Retinal pigment epithelial cell (primary cell): ENCODE data around the gene CRYBG3.

Source experiments
- DNase-seq: peaks from one replicate; pipeline ENCODE4 v3.0.0-alpha.2; 2010; ENCODE audit warnings: low read depth
- H3K4me3 ChIP-seq: 2 replicates; pipeline ENCODE4 v1.5.1; 2011; ENCODE audit warnings: mild to moderate bottlenecking, low read length, control low read depth, moderate library complexity
- TF ChIP-seq, protein P1 (sequence below): conservative IDR thresholded peaks from 2 replicates; pipeline ENCODE4 v1.5.1; 2011; ENCODE audit warnings: low read depth, low read length, control low read depth, inconsistent platforms

CRYBG3 gene

DNA sequence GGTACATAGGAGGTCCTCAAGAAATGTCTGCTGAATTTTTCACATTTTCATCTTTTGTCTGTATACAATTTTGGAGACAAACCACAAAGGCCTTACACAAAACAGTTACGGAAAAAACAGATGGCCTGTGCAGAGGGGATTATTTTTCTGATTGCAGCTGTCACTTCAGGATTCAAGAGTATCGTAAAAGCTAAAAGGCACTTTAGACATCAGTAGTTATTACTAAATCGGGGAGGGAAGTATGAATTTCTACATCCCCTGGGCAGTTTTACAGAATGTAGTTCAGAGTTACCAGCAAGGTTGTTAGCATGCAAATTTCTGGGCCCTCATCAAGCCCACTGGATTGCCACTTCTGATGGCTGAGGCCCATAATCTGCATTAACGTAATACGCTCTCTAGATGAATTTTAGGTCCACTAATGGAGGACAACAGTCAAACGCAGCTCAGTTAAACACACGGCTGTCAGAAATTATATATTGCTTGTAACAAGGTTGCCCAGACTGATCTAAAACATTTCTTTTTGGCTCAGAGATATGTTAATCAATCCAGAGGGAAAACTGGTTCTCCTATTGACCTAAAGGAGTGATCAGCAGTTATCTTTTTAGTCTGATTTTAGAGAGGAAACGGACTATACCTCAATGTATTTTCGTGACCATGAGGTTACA lies 149.3 kb downstream of the CRYBG3 start:
- peak overlapping the region; percentile 59 for H3K4me3 ChIP-seq
- no peak for DNase-seq
- TF ChIP-seq, protein P1, sequence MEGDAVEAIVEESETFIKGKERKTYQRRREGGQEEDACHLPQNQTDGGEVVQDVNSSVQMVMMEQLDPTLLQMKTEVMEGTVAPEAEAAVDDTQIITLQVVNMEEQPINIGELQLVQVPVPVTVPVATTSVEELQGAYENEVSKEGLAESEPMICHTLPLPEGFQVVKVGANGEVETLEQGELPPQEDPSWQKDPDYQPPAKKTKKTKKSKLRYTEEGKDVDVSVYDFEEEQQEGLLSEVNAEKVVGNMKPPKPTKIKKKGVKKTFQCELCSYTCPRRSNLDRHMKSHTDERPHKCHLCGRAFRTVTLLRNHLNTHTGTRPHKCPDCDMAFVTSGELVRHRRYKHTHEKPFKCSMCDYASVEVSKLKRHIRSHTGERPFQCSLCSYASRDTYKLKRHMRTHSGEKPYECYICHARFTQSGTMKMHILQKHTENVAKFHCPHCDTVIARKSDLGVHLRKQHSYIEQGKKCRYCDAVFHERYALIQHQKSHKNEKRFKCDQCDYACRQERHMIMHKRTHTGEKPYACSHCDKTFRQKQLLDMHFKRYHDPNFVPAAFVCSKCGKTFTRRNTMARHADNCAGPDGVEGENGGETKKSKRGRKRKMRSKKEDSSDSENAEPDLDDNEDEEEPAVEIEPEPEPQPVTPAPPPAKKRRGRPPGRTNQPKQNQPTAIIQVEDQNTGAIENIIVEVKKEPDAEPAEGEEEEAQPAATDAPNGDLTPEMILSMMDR: no peak

DNA sequence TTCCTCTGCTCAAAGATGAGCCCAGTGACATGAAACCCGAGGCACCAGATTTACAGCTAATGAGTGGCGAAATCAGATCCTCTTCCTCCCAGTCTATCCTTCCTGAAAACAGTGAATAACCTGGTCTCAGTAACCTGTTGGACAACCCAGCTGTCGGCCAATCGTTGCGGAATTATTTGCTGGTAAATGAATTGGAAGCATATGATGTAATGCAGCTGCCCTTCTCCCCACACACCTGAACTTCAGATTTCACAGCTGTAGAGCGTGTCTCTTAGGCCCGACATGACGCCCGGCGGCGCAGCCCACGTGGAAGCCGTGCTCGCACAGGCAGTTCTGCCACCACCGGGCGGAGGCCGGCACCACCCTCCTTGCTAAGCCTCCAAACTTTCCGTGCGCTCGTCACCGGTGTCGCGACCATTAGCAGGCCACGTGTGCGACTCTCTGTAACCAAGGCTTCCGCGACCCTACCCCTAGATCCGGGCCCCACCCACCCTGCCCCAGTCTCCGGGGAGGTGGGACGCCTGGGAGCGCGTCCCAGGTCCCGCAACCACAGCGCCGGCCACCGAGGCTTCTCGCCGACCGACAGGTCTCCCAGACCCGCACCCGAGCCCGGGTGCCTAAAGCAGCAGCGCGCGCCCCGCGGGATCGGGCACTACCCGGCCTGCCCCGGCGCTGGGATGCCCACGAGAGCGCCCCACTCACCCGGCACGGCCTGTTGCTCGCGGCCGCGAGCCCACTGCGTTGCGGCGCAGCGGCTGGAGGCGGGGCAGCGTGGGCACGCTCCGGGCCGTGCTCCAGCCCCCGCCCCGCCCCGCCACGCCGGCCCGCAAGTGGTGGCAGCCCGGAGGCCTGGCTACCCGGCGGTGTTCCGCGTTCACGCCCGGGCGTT lies 150.1 kb downstream of the CRYBG3 start, which contains the start of gene RIOX2:
RIOX2 (minus strand) TSS at position 753 of the 889 bp plus-strand sequence. CDS start 4,838 bp downstream, outside the sequence.
- peak; percentile 19 for DNase-seq
- TF ChIP-seq, protein P1: peak; percentile 9
- H3K4me3 ChIP-seq: peak within 1 kb of the TSS; percentile 59

DNA sequence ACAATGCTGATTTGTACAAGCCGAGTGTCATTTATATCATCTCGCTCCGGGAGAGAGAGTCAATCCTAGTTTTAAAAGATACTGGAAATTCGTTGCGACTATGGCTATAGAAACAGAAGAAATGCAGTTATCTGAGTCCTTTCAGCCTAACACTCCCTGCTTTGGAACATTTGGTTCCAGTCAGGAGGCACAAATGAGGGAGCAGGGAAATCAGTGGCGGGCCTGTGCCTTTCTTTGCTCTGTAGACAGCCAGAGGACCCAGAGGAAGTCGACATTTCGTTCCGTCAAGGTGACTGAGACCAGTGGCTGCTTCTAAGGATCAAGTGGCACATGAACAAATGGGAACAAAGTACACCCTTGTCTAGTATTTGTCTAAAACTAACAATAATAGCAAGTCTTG lies 151.2 kb downstream of the CRYBG3 start:
- no peak for DNase-seq
- H3K4me3 ChIP-seq: no peak overlapping the region
- TF ChIP-seq, protein P1: no peak

DNA sequence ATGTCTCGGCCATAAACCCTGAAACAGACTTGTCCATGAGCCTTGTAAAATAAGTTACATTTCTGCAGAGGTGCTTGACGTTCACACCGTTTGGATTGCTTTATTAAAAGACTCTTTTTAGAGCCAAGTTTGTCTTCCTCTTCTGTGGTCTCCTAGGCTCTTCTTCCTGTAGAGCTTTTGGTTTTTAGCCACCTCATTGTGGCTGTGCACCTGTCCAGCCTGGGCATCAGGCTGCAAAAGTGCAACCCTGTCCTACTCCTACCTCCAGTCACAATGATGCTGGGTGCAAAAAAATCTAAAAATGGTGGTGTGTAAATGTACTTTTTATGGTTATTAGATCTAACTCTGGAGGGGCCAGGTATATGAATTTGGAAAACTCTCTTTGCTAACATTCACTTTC lies 153.2 kb downstream of the CRYBG3 start:
- no peak for DNase-seq
- no peak overlapping the region for H3K4me3 ChIP-seq
- TF ChIP-seq, protein P1: no peak

DNA sequence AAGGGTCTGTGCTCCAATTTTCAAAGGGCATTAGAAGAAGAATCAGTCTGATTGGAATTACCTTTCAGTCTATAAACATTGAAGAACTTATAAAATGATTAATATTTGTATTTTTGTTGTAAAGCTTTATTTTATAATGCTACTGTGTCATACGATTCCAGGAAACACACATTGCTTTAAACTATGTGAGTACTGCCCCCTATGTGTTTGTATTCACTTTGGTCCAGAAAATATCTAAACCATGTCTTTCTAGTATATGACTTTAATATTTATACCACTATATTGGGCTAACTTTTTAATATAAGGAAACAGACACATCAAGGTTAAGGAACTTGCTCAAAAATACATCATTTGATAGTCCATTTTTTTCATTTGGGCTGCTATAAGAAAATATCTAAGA lies 153.7 kb downstream of the CRYBG3 start:
- DNase-seq: no peak
- TF ChIP-seq, protein P1: peak; percentile 25
- H3K4me3 ChIP-seq: no peak overlapping the region

DNA sequence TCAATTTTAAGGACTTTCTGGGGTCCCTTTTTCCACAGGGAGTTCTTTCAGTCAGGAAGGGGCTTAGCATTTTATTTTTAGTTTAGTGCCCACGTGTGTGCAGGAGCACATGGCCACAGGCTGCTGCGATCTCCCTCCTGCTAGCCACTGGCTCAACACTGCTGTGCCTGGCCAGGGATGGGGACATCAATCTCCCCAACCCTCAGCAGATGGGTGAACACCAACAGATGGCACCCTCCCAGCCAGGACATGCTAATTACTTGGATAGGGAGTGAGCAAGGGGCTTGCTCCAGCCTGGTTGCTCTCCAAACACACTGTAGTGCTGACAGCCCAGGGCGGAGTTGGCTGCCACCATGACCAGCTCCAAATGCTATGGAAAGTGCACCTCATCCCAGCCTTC lies 157.8 kb downstream of the CRYBG3 start:
- TF ChIP-seq, protein P1: no peak
- no peak for DNase-seq
- no peak overlapping the region for H3K4me3 ChIP-seq

DNA sequence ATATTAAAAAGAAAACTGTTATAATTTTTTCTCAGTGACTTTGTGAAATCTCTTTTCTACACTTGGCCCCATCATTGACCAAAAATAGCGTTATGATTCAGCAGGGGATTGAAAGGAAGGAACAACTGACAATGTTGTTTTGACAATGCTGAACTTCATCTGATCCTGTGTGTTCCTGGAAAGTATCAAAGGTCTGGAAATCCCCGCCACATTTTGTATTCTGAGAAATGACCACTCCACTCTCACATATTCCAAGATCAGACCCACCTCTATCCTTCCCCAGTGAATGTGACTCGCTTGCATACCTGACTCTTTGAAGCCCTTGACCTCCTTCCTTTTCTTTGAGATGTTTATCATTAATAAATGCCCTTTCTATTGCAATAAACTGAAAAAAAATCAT lies 160.1 kb downstream of the CRYBG3 start:
- DNase-seq: no peak
- H3K4me3 ChIP-seq: no peak overlapping the region
- TF ChIP-seq, protein P1: no peak
